Ectodermal cell (in vitro differentiated cells): ENCODE results near the gene LIFR.

Experiments used
- H3K27ac ChIP-seq: 2 replicates; pipeline ENCODE4 v1.7.0; 2013; ENCODE audit warnings: mild to moderate bottlenecking, low read depth, low read length; ENCODE audit not compliant: insufficient read depth, poor library complexity, severe bottlenecking
- H3K27me3 ChIP-seq: 2 replicates; pipeline ENCODE4 v1.7.0; 2013; ENCODE audit warnings: mild to moderate bottlenecking, low read length; ENCODE audit not compliant: insufficient read depth, control insufficient read depth, poor library complexity, severe bottlenecking
- H3K36me3 ChIP-seq: one replicate; pipeline ENCODE4 v1.7.0; 2013; ENCODE audit warnings: low read length; ENCODE audit not compliant: control insufficient read depth, insufficient read depth
- H3K4me1 ChIP-seq: one replicate; pipeline ENCODE4 v1.7.0; 2013; ENCODE audit warnings: low read length; ENCODE audit not compliant: control insufficient read depth, insufficient read depth
- H3K4me3 ChIP-seq: 2 replicates; pipeline ENCODE4 v1.7.0; 2013; ENCODE audit warnings: low read depth, low read length, control low read depth; ENCODE audit not compliant: insufficient read depth
- H3K9me3 ChIP-seq: 2 replicates; pipeline ENCODE4 v1.7.0; 2013; ENCODE audit warnings: mild to moderate bottlenecking, low read length, moderate library complexity; ENCODE audit not compliant: control insufficient read depth
- WGBS, 2 experiments: methylation state at CpG; one replicate each; pipeline ENCODE4 v1.1.7; 2013; ENCODE audit warnings: missing lambda C conversion rate in 2 of 2; 5-methylcytosine and 5-hydroxymethylcytosine counted together

LIFR gene

GRCh38 chr5:38446029-38446522 lies 110.4 kb downstream of the LIFR start:
- no peaks in the 10 kb centered on the region for H3K27me3 ChIP-seq
- no peaks in the 10 kb centered on the region for H3K4me1 ChIP-seq
- no peak overlapping the region for H3K27ac ChIP-seq
- 92 to 93% methylated on average over 21 of the region's 21 CpGs for WGBS, 2 experiments
- no peaks in the 10 kb centered on the region for H3K9me3 ChIP-seq
- H3K36me3 ChIP-seq = no peaks in the 10 kb centered on the region
- no peak overlapping the region for H3K4me3 ChIP-seq

GRCh38 chr5:38445374-38446028 lies 110.9 kb downstream of the LIFR start:
- no peaks in the 10 kb centered on the region for H3K27me3 ChIP-seq
- H3K4me3 ChIP-seq = no peak overlapping the region
- no peaks in the 10 kb centered on the region for H3K4me1 ChIP-seq
- no peaks in the 10 kb centered on the region for H3K36me3 ChIP-seq
- 88 to 91% methylated on average over 24 of the region's 24 CpGs for WGBS, 2 experiments
- H3K9me3 ChIP-seq = no peaks in the 10 kb centered on the region
- no peak overlapping the region for H3K27ac ChIP-seq

GRCh38 chr5:38443390-38443789 lies 113.1 kb downstream of the LIFR start:
- Histone ChIP-seq H3K4me3 (no peak overlapping the region), H3K27ac (no peak overlapping the region), H3K36me3 (no peaks in the 10 kb centered on the region), H3K27me3 (no peaks in the 10 kb centered on the region), H3K4me1 (no peaks in the 10 kb centered on the region), H3K9me3 (no peaks in the 10 kb centered on the region)
- WGBS, 2 experiments = 88 to 94% methylated on average over 7 of the region's 7 CpGs

GRCh38 chr5:38442247-38442573 lies 114.2 kb downstream of the LIFR start:
- WGBS, 2 experiments = 80 to 96% methylated on average over 1 to 2 of the region's 2 CpGs
- no peak overlapping the region for H3K27ac ChIP-seq
- no peak overlapping the region for H3K4me3 ChIP-seq
- H3K4me1 ChIP-seq = no peaks in the 10 kb centered on the region
- H3K27me3 ChIP-seq = no peaks in the 10 kb centered on the region
- no peaks in the 10 kb centered on the region for H3K36me3 ChIP-seq
- H3K9me3 ChIP-seq = no peaks in the 10 kb centered on the region

- Histone ChIP-seq H3K4me3 (no peak overlapping the region), H3K27ac (no peak overlapping the region), H3K27me3 (no peaks in the 10 kb centered on the region), H3K4me1 (no peaks in the 10 kb centered on the region), H3K9me3 (no peaks in the 10 kb centered on the region), H3K36me3 (no peaks in the 10 kb centered on the region)
- 5 to 40% methylated on average over 5 to 9 of the region's 9 CpGs for WGBS, 2 experiments
Measured at GRCh38 chr5:38441453-38442246, 114.8 kb downstream of the LIFR start.

- Histone ChIP-seq H3K36me3 (no peaks in the 10 kb centered on the region), H3K4me3 (no peak overlapping the region), H3K27ac (no peak overlapping the region), H3K9me3 (no peaks in the 10 kb centered on the region), H3K4me1 (no peaks in the 10 kb centered on the region), H3K27me3 (no peaks in the 10 kb centered on the region)
- WGBS, 2 experiments = 88 to 100% methylated on average over 1 of the region's 1 CpG
Measured at GRCh38 chr5:38438757-38439156, 117.7 kb downstream of the LIFR start.

GRCh38 chr5:38434966-38435705 lies 121.3 kb downstream of the LIFR start:
- Histone ChIP-seq H3K36me3 (no peaks in the 10 kb centered on the region), H3K4me3 (no peak overlapping the region), H3K27me3 (no peaks in the 10 kb centered on the region), H3K4me1 (no peaks in the 10 kb centered on the region), H3K27ac (no peak overlapping the region), H3K9me3 (no peaks in the 10 kb centered on the region)
- WGBS, 2 experiments = 94 to 96% methylated on average over 7 of the region's 7 CpGs

GRCh38 chr5:38433160-38433861 lies 123.1 kb downstream of the LIFR start:
- Histone ChIP-seq H3K9me3 (no peaks in the 10 kb centered on the region), H3K27me3 (no peaks in the 10 kb centered on the region), H3K4me1 (no peaks in the 10 kb centered on the region), H3K27ac (no peak overlapping the region), H3K36me3 (no peaks in the 10 kb centered on the region), H3K4me3 (no peak overlapping the region)
- WGBS, 2 experiments = 74 to 83% methylated on average over 6 of the region's 6 CpGs

- no peak overlapping the region for H3K27ac ChIP-seq
- H3K36me3 ChIP-seq = no peaks in the 10 kb centered on the region
- WGBS, 2 experiments = 100% methylated on average over 1 of the region's 1 CpG; no CpG with 5 or more reads in 1 of the 2 experiments
- no peaks in the 10 kb centered on the region for H3K4me1 ChIP-seq
- no peak overlapping the region for H3K4me3 ChIP-seq
- no peaks in the 10 kb centered on the region for H3K9me3 ChIP-seq
- no peaks in the 10 kb centered on the region for H3K27me3 ChIP-seq
Measured at GRCh38 chr5:38431242-38431853, 125.1 kb downstream of the LIFR start.
